Measurements from ENCODE around the gene SOS1. TPM values are rescaled to one million over a fixed set of nuclear protein-coding genes. Genes with fewer than 3 reads are reported as not detected.

SOS1 gene
- total and polyA plus RNA-seq, 4 donors = 4.2 to 16.4 (median 7.2) TPM

DNA sequence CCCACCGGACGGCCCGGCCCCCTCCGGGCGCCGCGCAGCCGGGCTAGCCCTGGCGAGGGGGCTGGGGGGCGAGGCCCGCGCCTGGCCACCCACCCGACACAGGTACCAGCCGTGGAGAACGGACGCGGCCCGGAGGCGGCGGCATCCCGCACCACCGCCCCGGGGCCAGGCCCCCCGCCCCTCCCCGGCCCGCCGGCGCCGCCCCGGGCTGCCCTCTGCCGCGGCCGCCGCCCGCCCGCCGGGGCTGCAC is 405 bp downstream of the SOS1 start (continued):
- TF ChIP-seq HNF4A (conservative IDR thresholded peaks at IDR 0.05) (no peak), TAF1 (conservative IDR thresholded peaks at IDR 0.05) (no peak), YY1 (IDR thresholded peaks at IDR 0.05) (no peak)
- TF ChIP-seq, protein P1, sequence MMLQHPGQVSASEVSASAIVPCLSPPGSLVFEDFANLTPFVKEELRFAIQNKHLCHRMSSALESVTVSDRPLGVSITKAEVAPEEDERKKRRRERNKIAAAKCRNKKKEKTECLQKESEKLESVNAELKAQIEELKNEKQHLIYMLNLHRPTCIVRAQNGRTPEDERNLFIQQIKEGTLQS (IDR thresholded peaks at IDR 0.05) = no peak

DNA sequence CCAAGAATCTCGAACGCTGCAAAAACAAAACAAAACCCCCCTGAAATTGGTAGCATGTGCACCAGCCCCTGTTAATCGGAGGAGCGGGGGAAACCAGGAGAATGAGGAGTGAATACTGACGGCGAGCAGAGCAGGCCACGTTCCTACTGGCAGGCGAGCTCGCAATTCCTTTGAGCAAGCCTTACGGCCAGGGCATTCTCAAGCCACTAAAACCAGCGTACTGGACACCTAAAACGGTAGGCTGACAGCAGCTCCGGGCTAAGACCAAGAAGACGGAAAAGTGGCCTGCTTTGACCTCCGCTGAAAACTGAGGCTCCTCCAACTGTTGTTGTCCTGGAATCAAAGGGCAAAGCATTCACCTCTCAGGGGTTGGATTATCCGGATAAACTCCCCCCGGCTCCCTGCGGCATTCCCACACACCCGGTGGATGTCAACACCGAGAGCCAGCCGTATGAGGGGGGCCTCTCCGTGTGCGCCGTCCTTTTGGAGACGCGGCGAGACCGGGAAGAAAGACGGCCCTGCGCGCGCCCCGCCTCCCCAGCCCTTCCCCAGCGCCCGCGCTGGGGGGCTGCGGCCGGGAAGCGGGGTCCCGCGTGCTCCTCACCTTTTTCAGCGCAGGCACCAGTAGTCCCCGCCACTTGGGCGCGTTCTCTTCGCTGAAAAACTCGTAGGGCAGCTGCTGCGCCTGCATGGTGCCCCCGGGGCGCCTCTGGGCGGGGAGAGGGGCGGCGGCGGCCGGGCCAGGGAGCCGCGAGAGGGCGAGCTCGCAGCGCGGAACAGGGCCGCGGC is 925 bp downstream of the SOS1 start:
- WGBS = under 1% methylated on average over 63 of the region's 63 CpGs
- no peaks in the 10 kb centered on the region for H3K36me3 ChIP-seq (ENCODE audit: control insufficient read depth in 4 of 4, insufficient read depth in 3 of 4, low read depth in 1 of 4, low read length in 3 of 4)
- DNase-seq (ENCODE audit: low spot score) = peak; percentile 71
- H3K9ac ChIP-seq (ENCODE audit: low read depth in 1 of 2, low read length in 2 of 2) = peak overlapping the region; percentile 85 to 90
- peak overlapping the region; percentile 82 to 97 (median 92) for H3K4me3 ChIP-seq (ENCODE audit: low read depth in 1 of 3, low read length in 3 of 3)
- TF ChIP-seq, protein P2, sequence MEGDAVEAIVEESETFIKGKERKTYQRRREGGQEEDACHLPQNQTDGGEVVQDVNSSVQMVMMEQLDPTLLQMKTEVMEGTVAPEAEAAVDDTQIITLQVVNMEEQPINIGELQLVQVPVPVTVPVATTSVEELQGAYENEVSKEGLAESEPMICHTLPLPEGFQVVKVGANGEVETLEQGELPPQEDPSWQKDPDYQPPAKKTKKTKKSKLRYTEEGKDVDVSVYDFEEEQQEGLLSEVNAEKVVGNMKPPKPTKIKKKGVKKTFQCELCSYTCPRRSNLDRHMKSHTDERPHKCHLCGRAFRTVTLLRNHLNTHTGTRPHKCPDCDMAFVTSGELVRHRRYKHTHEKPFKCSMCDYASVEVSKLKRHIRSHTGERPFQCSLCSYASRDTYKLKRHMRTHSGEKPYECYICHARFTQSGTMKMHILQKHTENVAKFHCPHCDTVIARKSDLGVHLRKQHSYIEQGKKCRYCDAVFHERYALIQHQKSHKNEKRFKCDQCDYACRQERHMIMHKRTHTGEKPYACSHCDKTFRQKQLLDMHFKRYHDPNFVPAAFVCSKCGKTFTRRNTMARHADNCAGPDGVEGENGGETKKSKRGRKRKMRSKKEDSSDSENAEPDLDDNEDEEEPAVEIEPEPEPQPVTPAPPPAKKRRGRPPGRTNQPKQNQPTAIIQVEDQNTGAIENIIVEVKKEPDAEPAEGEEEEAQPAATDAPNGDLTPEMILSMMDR (IDR thresholded peaks at IDR 0.05; ENCODE audit: low read depth, low read length, missing input control) = peak; percentile 28
- TF ChIP-seq SP1 (IDR thresholded peaks at IDR 0.05) (no peak), RXRA (IDR thresholded peaks at IDR 0.05) (peak in 1 of 2 donors; percentile 16)
- no peaks in the 10 kb centered on the region for H3K27me3 ChIP-seq (ENCODE audit: control insufficient read depth in 4 of 4, insufficient read depth in 4 of 4, low read length in 3 of 4)
- H3K27ac ChIP-seq (ENCODE audit: low read depth in 1 of 2, low read length in 2 of 2) = peak overlapping the region; percentile 78 to 98
- no peaks in the 10 kb centered on the region for H3K9me3 ChIP-seq (ENCODE audit: control insufficient read depth in 4 of 4, low read length in 3 of 4)
- H3K4me1 ChIP-seq (ENCODE audit: control insufficient read depth in 4 of 4, insufficient read depth in 4 of 4, low read length in 3 of 4) = peaks cover 2 to 36% (median 25%) of the 10 kb centered on the region in 4 donors

DNA sequence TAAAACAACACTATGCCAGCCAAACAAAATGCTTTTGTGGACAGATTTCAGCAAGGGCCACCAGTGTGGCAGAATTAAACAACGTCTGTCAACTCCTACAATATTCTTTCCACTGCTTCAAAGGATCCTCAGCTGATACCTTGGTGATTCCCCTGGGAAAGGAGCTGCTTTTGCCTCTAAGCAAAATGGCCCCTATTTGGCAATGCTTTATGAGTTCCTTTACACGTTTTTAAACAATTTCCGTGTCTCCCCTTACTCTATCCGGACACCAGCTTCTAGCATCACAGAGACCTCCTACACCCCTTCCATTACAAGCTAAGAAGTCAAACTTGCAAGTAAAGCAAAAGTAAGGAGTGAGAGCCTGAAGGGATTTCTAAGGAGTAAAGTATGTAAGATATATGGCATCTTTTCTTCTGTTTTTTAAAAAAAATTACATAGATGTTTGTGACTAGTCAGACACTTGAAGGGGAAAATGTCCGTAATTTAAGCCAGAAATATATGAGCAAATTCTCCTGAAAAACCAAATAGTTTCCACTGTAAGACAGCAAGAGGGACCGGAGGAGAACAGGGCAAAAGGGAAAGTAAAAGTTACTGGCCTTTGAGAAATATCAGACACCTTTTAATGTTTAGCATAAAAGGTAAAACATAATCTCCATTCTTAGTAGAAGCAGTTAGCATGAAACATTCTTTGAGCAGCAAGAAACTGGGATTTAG is 1.9 kb downstream of the SOS1 start:
- H3K36me3 ChIP-seq (ENCODE audit: control insufficient read depth in 4 of 4, insufficient read depth in 3 of 4, low read depth in 1 of 4, low read length in 3 of 4) = no peaks in the 10 kb centered on the region
- peak overlapping the region; percentile 85 to 90 for H3K9ac ChIP-seq (ENCODE audit: low read depth in 1 of 2, low read length in 2 of 2)
- peak overlapping the region; percentile 82 to 97 (median 92) for H3K4me3 ChIP-seq (ENCODE audit: low read depth in 1 of 3, low read length in 3 of 3)
- no peaks in the 10 kb centered on the region for H3K27me3 ChIP-seq (ENCODE audit: control insufficient read depth in 4 of 4, insufficient read depth in 4 of 4, low read length in 3 of 4)
- H3K4me1 ChIP-seq (ENCODE audit: control insufficient read depth in 4 of 4, insufficient read depth in 4 of 4, low read length in 3 of 4) = peaks cover 4 to 32% (median 23%) of the 10 kb centered on the region in 4 donors
- no peaks in the 10 kb centered on the region for H3K9me3 ChIP-seq (ENCODE audit: control insufficient read depth in 4 of 4, low read length in 3 of 4)
- TF ChIP-seq, protein P3, sequence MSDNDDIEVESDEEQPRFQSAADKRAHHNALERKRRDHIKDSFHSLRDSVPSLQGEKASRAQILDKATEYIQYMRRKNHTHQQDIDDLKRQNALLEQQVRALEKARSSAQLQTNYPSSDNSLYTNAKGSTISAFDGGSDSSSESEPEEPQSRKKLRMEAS (IDR thresholded peaks at IDR 0.05) = no peak
- TF ChIP-seq YY1 (IDR thresholded peaks at IDR 0.05) (peak; percentile 32), FOXA2 (IDR thresholded peaks at IDR 0.05) (no peak)
- no peak for DNase-seq (ENCODE audit: low spot score)
- H3K27ac ChIP-seq (ENCODE audit: low read depth in 1 of 2, low read length in 2 of 2) = peak overlapping the region; percentile 78 to 98
- WGBS = 9% methylated on average over 6 of the region's 6 CpGs

DNA sequence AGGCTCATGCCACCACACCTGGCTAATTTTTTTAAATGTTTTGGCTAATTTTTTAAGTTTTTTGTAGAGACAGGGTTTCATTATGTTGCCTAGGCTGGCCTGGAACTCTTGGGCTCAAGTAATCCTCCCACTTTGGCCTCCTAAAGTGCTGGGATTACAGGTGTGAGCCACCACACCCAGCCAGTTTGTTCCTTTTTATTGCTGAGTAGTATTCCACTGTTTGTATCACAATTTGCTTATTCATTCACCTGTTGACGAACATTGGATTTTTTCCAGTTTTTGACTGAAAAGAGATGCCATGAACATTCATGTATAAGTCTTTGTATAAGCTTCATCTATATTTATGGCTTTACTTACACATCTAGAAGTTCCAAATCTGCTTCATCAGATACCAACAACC is 5.3 kb downstream of the SOS1 start:
- 96% methylated on average over 1 of the region's 1 CpG for WGBS
- Histone ChIP-seq H3K4me1 (ENCODE audit: control insufficient read depth in 4 of 4, insufficient read depth in 4 of 4, low read length in 3 of 4) (peaks cover 5 to 17% (median 12%) of the 10 kb centered on the region in 4 donors), H3K9ac (ENCODE audit: low read depth in 1 of 2, low read length in 2 of 2) (no peak overlapping the region), H3K9me3 (ENCODE audit: control insufficient read depth in 4 of 4, low read length in 3 of 4) (no peaks in the 10 kb centered on the region), H3K27ac (ENCODE audit: low read depth in 1 of 2, low read length in 2 of 2) (no peak overlapping the region), H3K36me3 (ENCODE audit: control insufficient read depth in 4 of 4, insufficient read depth in 3 of 4, low read depth in 1 of 4, low read length in 3 of 4) (peaks cover 0 to 3% (median 0%) of the 10 kb centered on the region in 4 donors), H3K27me3 (ENCODE audit: control insufficient read depth in 4 of 4, insufficient read depth in 4 of 4, low read length in 3 of 4) (no peaks in the 10 kb centered on the region), H3K4me3 (ENCODE audit: low read depth in 1 of 3, low read length in 3 of 3) (no peak overlapping the region)
- DNase-seq (ENCODE audit: low spot score) = no peak
- TF ChIP-seq, protein P4, sequence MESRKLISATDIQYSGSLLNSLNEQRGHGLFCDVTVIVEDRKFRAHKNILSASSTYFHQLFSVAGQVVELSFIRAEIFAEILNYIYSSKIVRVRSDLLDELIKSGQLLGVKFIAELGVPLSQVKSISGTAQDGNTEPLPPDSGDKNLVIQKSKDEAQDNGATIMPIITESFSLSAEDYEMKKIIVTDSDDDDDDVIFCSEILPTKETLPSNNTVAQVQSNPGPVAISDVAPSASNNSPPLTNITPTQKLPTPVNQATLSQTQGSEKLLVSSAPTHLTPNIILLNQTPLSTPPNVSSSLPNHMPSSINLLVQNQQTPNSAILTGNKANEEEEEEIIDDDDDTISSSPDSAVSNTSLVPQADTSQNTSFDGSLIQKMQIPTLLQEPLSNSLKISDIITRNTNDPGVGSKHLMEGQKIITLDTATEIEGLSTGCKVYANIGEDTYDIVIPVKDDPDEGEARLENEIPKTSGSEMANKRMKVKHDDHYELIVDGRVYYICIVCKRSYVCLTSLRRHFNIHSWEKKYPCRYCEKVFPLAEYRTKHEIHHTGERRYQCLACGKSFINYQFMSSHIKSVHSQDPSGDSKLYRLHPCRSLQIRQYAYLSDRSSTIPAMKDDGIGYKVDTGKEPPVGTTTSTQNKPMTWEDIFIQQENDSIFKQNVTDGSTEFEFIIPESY (IDR thresholded peaks at IDR 0.05) = no peak
- TF ChIP-seq HNF4A (conservative IDR thresholded peaks at IDR 0.05) = no peak
- no peak for TF ChIP-seq TAF1 (conservative IDR thresholded peaks at IDR 0.05)
- TF ChIP-seq, protein P1 (IDR thresholded peaks at IDR 0.05) = no peak
- no peak for TF ChIP-seq RAD21 (IDR thresholded peaks at IDR 0.05)
- TF ChIP-seq, protein P5, sequence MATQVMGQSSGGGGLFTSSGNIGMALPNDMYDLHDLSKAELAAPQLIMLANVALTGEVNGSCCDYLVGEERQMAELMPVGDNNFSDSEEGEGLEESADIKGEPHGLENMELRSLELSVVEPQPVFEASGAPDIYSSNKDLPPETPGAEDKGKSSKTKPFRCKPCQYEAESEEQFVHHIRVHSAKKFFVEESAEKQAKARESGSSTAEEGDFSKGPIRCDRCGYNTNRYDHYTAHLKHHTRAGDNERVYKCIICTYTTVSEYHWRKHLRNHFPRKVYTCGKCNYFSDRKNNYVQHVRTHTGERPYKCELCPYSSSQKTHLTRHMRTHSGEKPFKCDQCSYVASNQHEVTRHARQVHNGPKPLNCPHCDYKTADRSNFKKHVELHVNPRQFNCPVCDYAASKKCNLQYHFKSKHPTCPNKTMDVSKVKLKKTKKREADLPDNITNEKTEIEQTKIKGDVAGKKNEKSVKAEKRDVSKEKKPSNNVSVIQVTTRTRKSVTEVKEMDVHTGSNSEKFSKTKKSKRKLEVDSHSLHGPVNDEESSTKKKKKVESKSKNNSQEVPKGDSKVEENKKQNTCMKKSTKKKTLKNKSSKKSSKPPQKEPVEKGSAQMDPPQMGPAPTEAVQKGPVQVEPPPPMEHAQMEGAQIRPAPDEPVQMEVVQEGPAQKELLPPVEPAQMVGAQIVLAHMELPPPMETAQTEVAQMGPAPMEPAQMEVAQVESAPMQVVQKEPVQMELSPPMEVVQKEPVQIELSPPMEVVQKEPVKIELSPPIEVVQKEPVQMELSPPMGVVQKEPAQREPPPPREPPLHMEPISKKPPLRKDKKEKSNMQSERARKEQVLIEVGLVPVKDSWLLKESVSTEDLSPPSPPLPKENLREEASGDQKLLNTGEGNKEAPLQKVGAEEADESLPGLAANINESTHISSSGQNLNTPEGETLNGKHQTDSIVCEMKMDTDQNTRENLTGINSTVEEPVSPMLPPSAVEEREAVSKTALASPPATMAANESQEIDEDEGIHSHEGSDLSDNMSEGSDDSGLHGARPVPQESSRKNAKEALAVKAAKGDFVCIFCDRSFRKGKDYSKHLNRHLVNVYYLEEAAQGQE (IDR thresholded peaks at IDR 0.05) = no peak
- no peak for TF ChIP-seq FOXA1 (IDR thresholded peaks at IDR 0.05)
- TF ChIP-seq, protein P3 (IDR thresholded peaks at IDR 0.05) = no peak
- TF ChIP-seq FOXA2 (IDR thresholded peaks at IDR 0.05) = no peak
- TF ChIP-seq SP1 (IDR thresholded peaks at IDR 0.05) = no peak
- TF ChIP-seq RXRA (IDR thresholded peaks at IDR 0.05) = no peak
- TF ChIP-seq NR2F2 (IDR thresholded peaks at IDR 0.05) = no peak
- TF ChIP-seq YY1 (IDR thresholded peaks at IDR 0.05) = no peak
